ENCODE results near the gene LCOR.

The LCOR gene

DNA sequence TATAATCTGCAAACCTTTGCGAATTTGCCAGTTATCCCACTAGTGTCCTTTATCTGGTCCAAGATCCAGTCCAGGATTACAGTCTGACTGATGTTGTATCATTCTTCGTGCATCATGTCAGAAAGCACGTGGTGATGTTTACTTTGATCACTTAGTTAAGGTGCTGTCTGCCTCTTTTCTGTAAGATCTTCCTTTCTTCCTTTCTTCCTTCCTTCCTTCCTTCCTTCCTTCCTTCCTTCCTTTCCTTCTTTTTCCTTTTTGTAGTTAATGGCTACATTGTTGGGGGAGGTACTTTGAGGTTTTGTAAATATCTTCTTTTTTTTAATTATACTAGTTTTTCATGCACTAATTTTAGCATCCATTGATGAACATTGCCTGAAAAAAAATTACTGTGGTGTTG lies 80.3 kb downstream of the LCOR start:
- 80 to 97% methylated on average over 1 to 3 of the region's 3 CpGs for WGBS, 2 experiments (ENCODE audit: insufficient coverage in 2 of 2)

DNA sequence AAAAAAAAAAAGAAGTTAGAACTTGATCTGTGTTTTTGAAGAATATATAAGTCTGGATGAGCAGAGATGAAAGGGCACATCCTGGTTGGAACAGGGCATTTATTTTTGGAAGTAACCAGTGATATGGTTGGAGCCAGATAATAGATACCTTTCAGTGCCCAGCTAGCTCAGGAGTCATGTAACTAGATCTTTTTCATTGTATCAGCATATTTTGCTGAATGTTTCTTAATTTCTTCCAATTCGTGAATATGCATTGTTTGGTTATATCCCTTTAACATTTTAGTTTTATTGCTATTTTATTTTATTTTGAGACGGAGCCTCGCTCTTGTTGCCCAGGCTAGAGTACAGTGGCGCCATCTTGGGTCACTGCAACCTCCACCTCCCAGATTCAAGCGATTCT lies 81.8 kb downstream of the LCOR start:
- Histone ChIP-seq H3K36me3 (ENCODE audit: control insufficient read depth, insufficient read depth, low read length) (peaks cover 27% of the 10 kb centered on the region), H3K9me3 (ENCODE audit: control insufficient read depth, low read length) (no peaks in the 10 kb centered on the region), H3K27ac (ENCODE audit: low read depth, low read length, severe bottlenecking) (no peak overlapping the region), H3K4me3 (ENCODE audit: extremely low read depth, insufficient read depth, low read length, poor library complexity, severe bottlenecking) (no peak overlapping the region), H3K4me1 (ENCODE audit: control insufficient read depth, insufficient read depth, low read length, poor library complexity, severe bottlenecking) (no peaks in the 10 kb centered on the region)
- 82% methylated on average over 2 of the region's 5 CpGs; no CpG with 5 or more reads in 1 of the 2 experiments for WGBS, 2 experiments (ENCODE audit: insufficient coverage in 2 of 2)

More for the DNA sequence above, 80.3 kb downstream of the LCOR start:
- Histone ChIP-seq H3K4me3 (ENCODE audit: extremely low read depth, insufficient read depth, low read length, poor library complexity, severe bottlenecking) (no peak overlapping the region), H3K4me1 (ENCODE audit: control insufficient read depth, insufficient read depth, low read length, poor library complexity, severe bottlenecking) (no peaks in the 10 kb centered on the region), H3K9me3 (ENCODE audit: control insufficient read depth, low read length) (no peaks in the 10 kb centered on the region), H3K36me3 (ENCODE audit: control insufficient read depth, insufficient read depth, low read length) (peaks cover 31% of the 10 kb centered on the region), H3K27ac (ENCODE audit: low read depth, low read length, severe bottlenecking) (no peak overlapping the region)

DNA sequence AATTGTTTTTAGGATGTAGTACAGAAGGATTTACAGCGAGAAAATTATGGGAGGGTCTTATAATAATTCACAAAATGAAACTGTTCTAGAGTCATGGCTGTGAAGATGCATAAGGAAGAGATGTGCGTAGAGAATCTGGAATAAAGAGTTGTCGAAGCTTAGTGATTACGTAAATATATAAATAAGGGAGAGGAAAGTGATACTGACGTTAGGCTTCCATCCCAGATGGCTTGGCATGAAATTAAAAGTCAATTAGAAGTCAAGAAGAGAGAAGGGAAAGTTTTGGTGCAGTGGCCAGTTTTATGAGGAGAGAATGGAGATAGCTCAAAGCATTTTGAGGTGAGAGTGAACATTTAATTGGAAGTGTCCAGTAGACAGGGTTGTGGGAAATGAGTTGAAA lies 85.5 kb downstream of the LCOR start:
- no peak overlapping the region for H3K4me3 ChIP-seq (ENCODE audit: extremely low read depth, insufficient read depth, low read length, poor library complexity, severe bottlenecking)
- 88 to 96% methylated on average over 4 to 5 of the region's 5 CpGs for WGBS, 2 experiments (ENCODE audit: insufficient coverage in 2 of 2)
- H3K4me1 ChIP-seq (ENCODE audit: control insufficient read depth, insufficient read depth, low read length, poor library complexity, severe bottlenecking), result no peaks in the 10 kb centered on the region
- no peak overlapping the region for H3K27ac ChIP-seq (ENCODE audit: low read depth, low read length, severe bottlenecking)
- H3K36me3 ChIP-seq (ENCODE audit: control insufficient read depth, insufficient read depth, low read length), result peaks cover 27% of the 10 kb centered on the region
- no peaks in the 10 kb centered on the region for H3K9me3 ChIP-seq (ENCODE audit: control insufficient read depth, low read length)

DNA sequence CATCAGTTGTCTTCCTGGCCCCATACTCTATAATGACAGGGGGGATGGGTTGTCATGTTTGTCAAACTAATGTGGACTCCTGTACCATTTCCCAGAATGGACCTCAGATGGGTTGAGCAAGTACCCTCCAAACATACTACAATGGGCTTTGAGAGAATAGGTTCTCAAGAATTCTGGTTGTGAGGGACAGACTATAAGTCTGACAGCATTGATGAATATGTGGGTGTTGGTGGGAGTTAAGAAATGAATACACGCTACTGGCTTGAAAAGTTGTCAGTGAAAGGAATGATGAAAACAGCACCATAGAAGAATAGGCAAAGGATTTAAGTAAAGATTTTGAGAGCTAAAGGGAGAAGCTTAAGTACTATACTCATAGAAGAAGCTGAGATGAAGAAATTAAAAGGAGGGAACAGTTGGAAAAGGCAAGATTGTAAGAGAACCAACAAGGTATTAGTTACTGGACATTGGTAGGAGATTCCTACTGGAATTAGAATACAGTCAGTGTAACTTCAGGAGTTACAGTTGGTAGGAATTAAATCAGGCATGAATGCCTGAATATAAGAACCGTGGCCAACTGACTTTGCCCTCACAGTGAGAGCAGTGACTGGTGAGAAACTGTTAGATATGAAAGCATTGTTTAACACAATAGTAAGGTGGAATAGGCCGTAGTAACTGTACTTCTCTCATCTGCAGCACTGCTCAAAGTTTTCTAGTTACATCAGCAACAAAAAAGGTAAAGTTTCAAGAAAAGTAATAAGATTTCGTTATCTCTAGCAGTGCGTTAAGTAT lies 86.3 kb downstream of the LCOR start:
- no peaks in the 10 kb centered on the region for H3K9me3 ChIP-seq (ENCODE audit: control insufficient read depth, low read length)
- H3K4me1 ChIP-seq (ENCODE audit: control insufficient read depth, insufficient read depth, low read length, poor library complexity, severe bottlenecking), result no peaks in the 10 kb centered on the region
- H3K36me3 ChIP-seq (ENCODE audit: control insufficient read depth, insufficient read depth, low read length), result peaks cover 24% of the 10 kb centered on the region
- 85 to 90% methylated on average over 2 of the region's 5 CpGs for WGBS, 2 experiments (ENCODE audit: insufficient coverage in 2 of 2)
- no peak overlapping the region for H3K4me3 ChIP-seq (ENCODE audit: extremely low read depth, insufficient read depth, low read length, poor library complexity, severe bottlenecking)
- no peak overlapping the region for H3K27ac ChIP-seq (ENCODE audit: low read depth, low read length, severe bottlenecking)

DNA sequence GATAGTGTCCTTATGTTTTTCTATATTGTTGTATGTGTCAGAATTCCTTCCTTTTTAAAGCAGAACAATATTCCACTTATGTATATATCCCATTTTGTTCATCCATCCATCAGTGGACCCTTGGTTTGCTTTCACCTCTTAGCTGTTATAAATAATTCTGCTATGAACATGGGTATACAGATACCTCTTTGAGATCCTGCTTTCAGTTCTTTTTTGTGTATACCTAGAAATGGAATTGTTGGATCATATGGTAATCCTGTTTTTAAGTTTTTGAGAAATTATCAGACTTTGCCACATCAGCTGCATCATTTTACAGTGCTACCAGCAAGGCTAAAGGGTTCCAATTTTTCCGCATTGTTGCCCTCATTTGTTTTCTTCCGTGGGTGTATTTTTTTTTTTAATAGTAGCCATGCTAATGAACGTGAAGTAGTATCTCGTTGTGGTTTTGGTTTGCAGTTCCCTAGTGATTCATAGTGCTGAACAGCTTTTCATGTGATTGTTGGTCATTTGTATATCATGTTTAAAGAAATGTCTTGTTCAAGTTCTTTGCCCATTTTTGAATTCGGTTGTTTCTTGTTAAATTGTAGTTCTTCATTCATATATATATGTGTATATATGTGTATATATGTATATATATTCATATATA lies 87.8 kb downstream of the LCOR start:
- H3K36me3 ChIP-seq (ENCODE audit: control insufficient read depth, insufficient read depth, low read length), result peaks cover 22% of the 10 kb centered on the region
- 93 to 100% methylated on average over 1 to 3 of the region's 5 CpGs for whole genome bisulfite sequencing, 2 experiments (ENCODE audit: insufficient coverage in 2 of 2)
- H3K27ac ChIP-seq (ENCODE audit: low read depth, low read length, severe bottlenecking), result no peak overlapping the region
- H3K9me3 ChIP-seq (ENCODE audit: control insufficient read depth, low read length), result no peaks in the 10 kb centered on the region
- H3K4me1 ChIP-seq (ENCODE audit: control insufficient read depth, insufficient read depth, low read length, poor library complexity, severe bottlenecking), result no peaks in the 10 kb centered on the region
- no peak overlapping the region for H3K4me3 ChIP-seq (ENCODE audit: extremely low read depth, insufficient read depth, low read length, poor library complexity, severe bottlenecking)

DNA sequence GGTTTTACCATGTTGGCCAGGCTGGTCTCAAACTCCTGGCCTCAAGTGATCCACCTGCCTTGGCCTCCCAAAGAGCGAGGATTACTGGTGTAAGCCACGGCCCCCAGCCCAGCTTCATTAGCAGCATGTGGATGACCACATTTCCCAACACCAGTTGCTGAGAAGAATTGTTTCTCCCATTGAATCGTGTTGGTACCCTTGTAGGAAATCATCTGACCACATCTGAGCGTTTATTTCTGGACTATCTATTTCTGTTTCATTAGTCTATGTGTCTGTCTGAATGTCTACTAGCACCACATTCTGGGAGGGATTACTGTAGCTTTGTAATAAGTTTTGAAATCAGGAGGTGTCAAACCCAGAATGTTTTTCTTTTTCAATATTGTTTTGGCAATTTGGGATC lies 89.6 kb downstream of the LCOR start:
- Histone ChIP-seq H3K27ac (ENCODE audit: low read depth, low read length, severe bottlenecking) (no peak overlapping the region), H3K4me1 (ENCODE audit: control insufficient read depth, insufficient read depth, low read length, poor library complexity, severe bottlenecking) (no peaks in the 10 kb centered on the region), H3K9me3 (ENCODE audit: control insufficient read depth, low read length) (no peaks in the 10 kb centered on the region), H3K36me3 (ENCODE audit: control insufficient read depth, insufficient read depth, low read length) (peaks cover 14% of the 10 kb centered on the region), H3K4me3 (ENCODE audit: extremely low read depth, insufficient read depth, low read length, poor library complexity, severe bottlenecking) (no peak overlapping the region)
- WGBS, 2 experiments (ENCODE audit: insufficient coverage in 2 of 2), result 82 to 100% methylated on average over 1 to 4 of the region's 4 CpGs

DNA sequence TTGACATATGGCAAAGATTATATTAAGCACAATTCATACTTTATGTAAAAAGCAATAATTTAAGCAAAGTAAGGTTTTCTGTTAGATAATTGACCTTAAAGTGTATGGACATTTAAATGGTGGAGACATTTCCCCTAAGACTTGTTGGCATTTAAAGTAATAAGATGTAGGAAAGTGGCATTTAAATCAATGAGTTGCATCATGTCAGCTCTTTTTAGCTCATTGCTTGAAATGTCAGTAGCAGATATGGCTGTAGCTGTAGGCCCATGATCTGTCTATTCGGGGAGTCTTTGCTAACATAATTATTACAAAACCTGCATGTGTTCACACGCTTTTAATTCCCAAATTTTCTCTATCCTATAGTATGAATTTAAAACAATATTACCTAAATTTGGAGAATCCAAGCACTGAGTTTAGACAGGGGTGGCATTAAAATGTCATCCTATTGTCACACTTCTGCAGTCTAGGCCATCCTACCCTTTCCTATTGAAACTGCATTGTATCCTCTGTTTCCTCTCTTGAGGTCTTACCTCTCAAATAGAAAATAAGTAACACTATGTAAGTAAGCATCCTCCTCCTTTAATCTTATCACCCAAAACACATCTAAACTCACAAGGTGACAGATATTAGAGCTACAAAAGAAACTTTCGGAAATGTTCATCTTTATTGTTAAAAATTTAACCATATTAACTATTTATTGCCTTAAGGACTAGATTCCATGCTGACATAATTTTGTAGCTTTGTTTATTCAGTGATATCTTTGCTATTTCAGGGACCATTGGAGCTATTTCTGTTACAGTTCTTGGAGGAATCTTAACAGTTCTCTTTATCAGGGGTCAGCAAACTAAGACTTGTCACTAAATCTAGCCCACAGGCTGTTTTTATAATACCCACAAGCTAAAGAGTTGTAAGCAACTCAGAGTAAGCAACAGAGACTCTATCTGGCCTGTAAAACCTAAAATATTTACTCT lies 91.2 kb downstream of the LCOR start:
- WGBS, 2 experiments (ENCODE audit: insufficient coverage in 2 of 2), result no CpG with 5 or more reads among the region's 3 CpGs

DNA sequence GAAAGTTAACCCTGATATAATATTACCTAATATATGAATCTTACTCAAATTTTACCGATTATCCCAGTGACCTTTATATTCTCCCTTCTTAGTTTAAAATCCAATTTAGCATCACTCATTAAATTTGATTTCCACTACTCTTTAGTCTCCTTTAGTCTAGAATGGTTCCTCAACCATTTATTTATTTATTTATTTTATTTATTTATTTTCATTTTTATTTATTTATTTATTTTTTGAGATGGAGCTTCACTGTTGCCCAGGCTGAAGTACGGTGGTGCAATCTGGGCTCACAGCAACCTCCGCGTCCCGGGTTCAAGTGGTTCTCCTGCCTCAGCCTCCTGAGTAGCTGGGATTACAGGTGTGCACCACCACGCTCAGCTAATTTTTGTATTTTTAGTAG lies 92.8 kb downstream of the LCOR start:
- 88 to 100% methylated on average over 2 to 5 of the region's 6 CpGs for WGBS, 2 experiments (ENCODE audit: insufficient coverage in 2 of 2)

More for the DNA sequence above, 91.2 kb downstream of the LCOR start:
- Histone ChIP-seq H3K9me3 (ENCODE audit: control insufficient read depth, low read length) (no peaks in the 10 kb centered on the region), H3K4me1 (ENCODE audit: control insufficient read depth, insufficient read depth, low read length, poor library complexity, severe bottlenecking) (no peaks in the 10 kb centered on the region), H3K27ac (ENCODE audit: low read depth, low read length, severe bottlenecking) (no peak overlapping the region), H3K4me3 (ENCODE audit: extremely low read depth, insufficient read depth, low read length, poor library complexity, severe bottlenecking) (no peak overlapping the region), H3K36me3 (ENCODE audit: control insufficient read depth, insufficient read depth, low read length) (peaks cover 18% of the 10 kb centered on the region)

DNA sequence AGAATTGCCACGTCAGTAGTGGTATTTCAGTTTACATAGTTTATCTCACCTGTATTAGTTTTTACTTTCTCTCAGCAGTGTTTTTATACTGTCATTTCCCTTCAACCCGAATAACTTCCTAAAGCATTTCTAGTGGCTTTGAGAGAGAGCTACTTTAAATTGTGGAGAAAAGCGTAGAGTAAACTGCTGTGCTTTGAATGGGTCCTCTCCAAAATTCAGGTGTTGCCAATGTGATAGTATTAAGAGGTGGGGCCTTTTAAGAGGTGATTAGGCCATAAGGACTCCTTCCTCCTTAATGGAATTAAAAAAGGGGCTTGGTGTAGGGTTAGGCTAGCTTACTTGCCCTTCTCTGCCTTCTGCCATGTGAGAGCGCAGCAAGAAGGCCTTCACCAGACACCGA lies 98.4 kb downstream of the LCOR start:
- Histone ChIP-seq H3K4me3 (ENCODE audit: extremely low read depth, insufficient read depth, low read length, poor library complexity, severe bottlenecking) (no peak overlapping the region), H3K4me1 (ENCODE audit: control insufficient read depth, insufficient read depth, low read length, poor library complexity, severe bottlenecking) (no peaks in the 10 kb centered on the region), H3K27ac (ENCODE audit: low read depth, low read length, severe bottlenecking) (no peak overlapping the region), H3K36me3 (ENCODE audit: control insufficient read depth, insufficient read depth, low read length) (peaks cover 18% of the 10 kb centered on the region), H3K9me3 (ENCODE audit: control insufficient read depth, low read length) (no peaks in the 10 kb centered on the region)
- 100% methylated on average over 1 to 2 of the region's 5 CpGs for WGBS, 2 experiments (ENCODE audit: insufficient coverage in 2 of 2)

More for the DNA sequence above, 92.8 kb downstream of the LCOR start:
- Histone ChIP-seq H3K4me3 (ENCODE audit: extremely low read depth, insufficient read depth, low read length, poor library complexity, severe bottlenecking) (no peak overlapping the region), H3K4me1 (ENCODE audit: control insufficient read depth, insufficient read depth, low read length, poor library complexity, severe bottlenecking) (no peaks in the 10 kb centered on the region), H3K27ac (ENCODE audit: low read depth, low read length, severe bottlenecking) (no peak overlapping the region), H3K36me3 (ENCODE audit: control insufficient read depth, insufficient read depth, low read length) (peaks cover 23% of the 10 kb centered on the region), H3K9me3 (ENCODE audit: control insufficient read depth, low read length) (no peaks in the 10 kb centered on the region)

DNA sequence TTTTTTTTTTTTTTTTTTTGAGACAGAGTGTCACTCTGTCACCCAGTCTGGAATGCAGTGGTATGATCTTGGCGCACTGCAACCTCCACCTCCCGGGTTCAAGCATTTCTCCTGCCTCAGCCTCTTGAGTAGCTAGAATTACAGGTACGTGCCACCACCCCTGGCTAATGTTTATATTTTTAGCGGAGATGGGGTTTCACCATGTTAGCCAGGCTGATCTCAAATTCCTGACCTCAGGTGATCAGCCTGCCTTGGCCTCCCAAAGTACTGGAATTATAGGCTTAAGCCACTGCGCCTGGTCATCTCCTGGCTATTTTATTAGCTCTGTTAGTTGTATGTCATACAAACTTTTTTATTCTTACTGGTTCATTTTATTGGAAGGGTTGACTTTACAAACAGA lies 103.0 kb downstream of the LCOR start:
- Histone ChIP-seq H3K27ac (ENCODE audit: low read depth, low read length, severe bottlenecking) (no peak overlapping the region), H3K9me3 (ENCODE audit: control insufficient read depth, low read length) (peaks cover 4% of the 10 kb centered on the region)

More for the DNA sequence above, 103.0 kb downstream of the LCOR start:
- H3K36me3 ChIP-seq (ENCODE audit: control insufficient read depth, insufficient read depth, low read length), result peaks cover 30% of the 10 kb centered on the region
- H3K4me3 ChIP-seq (ENCODE audit: extremely low read depth, insufficient read depth, low read length, poor library complexity, severe bottlenecking), result no peak overlapping the region
- no peaks in the 10 kb centered on the region for H3K4me1 ChIP-seq (ENCODE audit: control insufficient read depth, insufficient read depth, low read length, poor library complexity, severe bottlenecking)
- WGBS, 2 experiments (ENCODE audit: insufficient coverage in 2 of 2), result 89 to 100% methylated on average over 3 of the region's 5 CpGs

Measured in mesodermal cell (in vitro differentiated cells).